HAP-1 (cell line): ENCODE data around the gene NAT8.
"Not testable (repeated sequence)": the region's sequence is repeated elsewhere in the genome, so short reads cannot be mapped to it uniquely, and the experiment has no call there.

ENCODE experiments used
- DNase-seq, 2 experiments: peaks; one replicate each; pipeline ENCODE4 v3.0.0-alpha.2; 2016 to 2020; ENCODE audit warnings: low spot score in 2 of 2
- H3K27me3 ChIP-seq: fragments of 250-450 bp; sonication (Bioruptor Pico); 2 replicates; pipeline ENCODE4 v1.5.1; 2020; ENCODE audit warnings: low read depth, mild to moderate bottlenecking, moderate library complexity
- H3K36me3 ChIP-seq: fragments of 250-450 bp; sonication (Bioruptor Pico); replicated peaks from 2 replicates; pipeline ENCODE4 v1.5.1; 2020; ENCODE audit warnings: mild to moderate bottlenecking
- H3K4me1 ChIP-seq: fragments of 250-450 bp; sonication (Bioruptor Pico); 2 replicates; pipeline ENCODE4 v1.5.1; 2020; ENCODE audit warnings: mild to moderate bottlenecking
- H3K4me3 ChIP-seq: fragments of 250-450 bp; sonication (Bioruptor Pico); 2 replicates; pipeline ENCODE4 v1.5.1; 2020; ENCODE audit warnings: mild to moderate bottlenecking, moderate library complexity
- H3K9me3 ChIP-seq: fragments of 250-450 bp; sonication (Bioruptor Pico); 2 replicates; pipeline ENCODE4 v1.5.1; 2020; ENCODE audit warnings: mild to moderate bottlenecking, moderate library complexity
- in situ Hi-C: fragments of 300-500 bp; cut with MboI; formaldehyde crosslinking; loops from 3 replicates; pipeline ENCODE4 v1.14.3; 2020; ENCODE audit warnings: low sequenced_read_pairs, inconsistent platforms, mixed read lengths

The NAT8 gene

DNA sequence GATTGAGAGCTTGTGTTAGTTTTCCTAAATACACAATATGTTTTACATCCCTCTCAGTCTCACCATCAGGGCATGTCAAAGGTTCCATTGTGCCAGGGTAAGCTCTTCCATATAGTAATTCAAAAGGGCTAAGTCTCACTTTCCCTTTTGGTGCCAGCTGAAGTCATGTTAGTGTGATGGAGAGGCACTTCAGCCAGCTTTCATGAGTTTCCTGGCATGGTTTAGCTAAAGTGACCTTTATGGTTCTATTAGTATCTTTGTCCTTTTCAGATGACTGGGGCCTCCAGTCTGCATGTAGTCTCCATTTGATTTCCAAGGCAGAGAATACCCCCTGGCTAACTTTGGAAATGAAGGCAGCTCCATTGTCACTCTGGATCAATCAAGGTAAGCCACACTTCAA, 27.2 kb downstream of the NAT8 start:
- H3K27me3 ChIP-seq: no peaks in the 10 kb centered on the region
- no peak for DNase-seq
- in situ Hi-C loops: no loop called here

DNA sequence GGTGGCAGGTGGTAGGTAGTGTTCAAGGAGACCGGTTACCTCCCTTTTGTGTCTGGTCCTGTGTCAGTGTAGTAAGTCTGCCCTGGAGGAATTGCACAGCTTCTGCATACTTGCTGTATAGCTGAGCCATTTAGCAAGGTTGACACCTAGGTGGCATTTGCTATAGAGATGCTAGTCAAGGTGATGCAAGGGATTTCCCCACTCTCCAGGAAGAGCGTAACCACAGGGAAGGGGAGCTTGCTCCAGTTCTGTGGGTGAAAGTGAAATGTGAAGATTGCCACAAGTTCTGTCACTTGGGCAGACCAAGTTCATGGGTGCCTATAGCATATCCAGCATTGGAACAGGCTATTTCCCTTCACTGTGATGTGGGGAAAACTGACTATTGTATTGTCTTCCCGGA, 28.1 kb downstream of the NAT8 start:
- Histone ChIP-seq H3K4me3 (no peak overlapping the region), H3K9me3 (no peaks in the 10 kb centered on the region), H3K27me3 (no peaks in the 10 kb centered on the region), H3K4me1 (no peaks in the 10 kb centered on the region), H3K36me3 (no peaks in the 10 kb centered on the region)
- DNase-seq: no peak
- in situ Hi-C loops: no loop called here

More for the DNA sequence above, 27.2 kb downstream of the NAT8 start:
- Histone ChIP-seq H3K4me1 (no peaks in the 10 kb centered on the region), H3K36me3 (no peaks in the 10 kb centered on the region), H3K9me3 (no peaks in the 10 kb centered on the region), H3K4me3 (no peak overlapping the region)

DNA sequence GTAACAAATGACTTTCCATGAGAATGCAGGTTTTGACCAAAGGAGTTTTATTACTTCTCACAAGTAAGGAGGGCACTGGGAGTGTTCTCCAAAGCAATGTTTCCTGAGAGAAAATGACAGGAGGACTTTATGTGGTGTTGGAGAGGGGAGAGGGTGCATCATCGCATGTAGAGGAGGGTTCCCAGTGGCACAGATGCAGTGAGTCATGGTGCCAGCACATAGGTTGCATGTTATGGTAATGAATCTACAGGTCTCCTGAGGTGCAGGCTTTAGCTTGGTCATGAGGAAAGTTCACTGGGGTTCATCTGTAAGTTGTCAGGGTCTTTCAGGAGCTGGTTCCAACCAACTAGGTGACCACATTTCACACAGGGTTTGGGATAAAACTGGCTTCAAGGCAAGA, 30.4 kb downstream of the NAT8 start:
- Histone ChIP-seq H3K4me1 (no peaks in the 10 kb centered on the region), H3K27me3 (no peaks in the 10 kb centered on the region), H3K9me3 (no peaks in the 10 kb centered on the region), H3K36me3 (no peaks in the 10 kb centered on the region), H3K4me3 (no peak overlapping the region)
- DNase-seq: no peak
- in situ Hi-C loops: no loop called here

DNA sequence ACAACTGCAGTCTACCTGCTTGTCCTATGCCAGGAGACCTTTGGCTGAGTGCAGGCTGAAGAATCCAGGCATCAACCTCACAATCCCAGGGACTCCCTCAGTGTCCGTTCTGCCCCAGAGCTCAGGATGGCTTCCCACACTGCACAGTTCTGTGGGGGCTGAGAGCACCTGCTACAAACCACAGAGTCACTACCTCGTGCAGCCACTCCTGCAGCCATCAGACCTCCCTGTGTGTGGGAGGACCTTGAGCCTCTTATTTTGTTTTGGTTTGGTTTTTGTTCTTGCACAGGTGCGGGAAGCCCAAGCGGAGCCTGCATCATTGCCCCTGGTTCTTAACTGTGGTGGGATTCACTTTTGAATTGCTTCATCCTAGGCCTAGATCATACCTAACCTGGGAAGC, 31.0 kb downstream of the NAT8 start:
- no peak for DNase-seq
- Histone ChIP-seq H3K4me3 (no peak overlapping the region), H3K36me3 (no peaks in the 10 kb centered on the region), H3K9me3 (no peaks in the 10 kb centered on the region), H3K27me3 (no peaks in the 10 kb centered on the region), H3K4me1 (no peaks in the 10 kb centered on the region)
- in situ Hi-C loops: no loop called here

DNA sequence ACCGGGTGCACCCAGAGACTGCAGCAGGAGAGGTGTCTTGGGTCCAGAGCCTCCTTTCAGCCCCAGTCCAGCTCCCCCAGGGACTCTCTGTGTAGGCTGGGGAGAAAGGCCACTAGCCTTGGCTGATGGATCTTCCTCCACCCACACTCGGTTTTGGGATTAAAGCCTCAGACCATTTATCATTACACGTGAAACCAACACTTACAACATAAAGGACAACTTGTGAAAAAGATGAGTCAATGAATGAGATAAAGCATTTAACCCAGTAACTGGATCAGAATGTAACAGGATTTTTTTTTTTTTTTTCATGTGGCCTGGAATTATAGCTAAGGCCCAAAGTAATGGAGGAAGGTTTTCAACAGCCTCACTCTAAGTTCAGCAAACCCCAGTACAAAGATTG, 32.1 kb downstream of the NAT8 start:
- H3K4me3 ChIP-seq: no peak overlapping the region
- H3K27me3 ChIP-seq: no peaks in the 10 kb centered on the region
- DNase-seq: no peak
- no peaks in the 10 kb centered on the region for H3K4me1 ChIP-seq
- no peaks in the 10 kb centered on the region for H3K9me3 ChIP-seq
- no peaks in the 10 kb centered on the region for H3K36me3 ChIP-seq
- in situ Hi-C loops: no loop called here

DNA sequence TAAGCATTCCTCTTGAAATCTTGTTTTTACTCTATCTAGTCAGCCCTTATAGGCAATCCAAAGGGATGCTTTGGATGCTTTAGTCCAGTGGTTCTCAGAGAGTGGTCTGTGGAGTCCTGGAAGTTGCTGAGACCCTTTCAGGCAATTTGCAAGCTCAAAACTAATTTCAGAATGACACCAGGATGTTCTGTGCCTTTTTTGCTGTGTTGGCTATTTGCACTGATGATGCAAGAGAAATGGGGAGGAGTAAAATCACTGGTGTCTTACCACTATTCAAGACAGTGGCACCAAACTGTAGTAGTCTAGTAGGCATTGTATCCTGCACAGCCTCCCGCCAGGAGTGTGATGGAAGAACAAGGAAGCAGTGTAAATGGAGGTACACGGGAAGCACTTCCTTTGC, 37.6 kb downstream of the NAT8 start:
- H3K27me3 ChIP-seq, H3K9me3 ChIP-seq, DNase-seq, H3K36me3 ChIP-seq, H3K4me1 ChIP-seq, H3K4me3 ChIP-seq, in situ Hi-C loops: not testable (repeated sequence)

DNA sequence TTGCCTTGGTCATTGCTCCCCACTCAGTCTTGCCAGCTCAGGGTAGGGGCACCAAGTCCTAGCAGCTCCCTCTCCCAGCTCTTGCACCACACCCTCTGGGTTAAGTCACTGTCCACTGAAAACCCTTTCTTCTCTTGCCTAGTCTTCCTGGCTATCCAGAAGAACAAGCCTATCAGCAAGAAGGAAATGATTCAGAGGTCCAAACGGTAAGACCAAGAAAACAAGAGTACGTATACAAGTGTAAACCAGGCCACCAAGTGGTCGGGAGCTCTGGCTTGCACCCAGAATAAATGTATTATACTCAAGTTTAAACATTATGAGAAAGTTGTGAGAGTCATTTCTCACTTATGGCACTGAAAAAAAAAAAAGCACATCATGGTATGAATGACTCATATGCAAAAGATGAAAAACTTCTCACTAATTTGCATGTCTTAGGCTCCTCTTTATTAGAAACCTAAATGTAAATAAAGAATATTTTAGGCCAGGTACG, 39.1 kb downstream of the NAT8 start:
- H3K4me1 ChIP-seq, H3K27me3 ChIP-seq, H3K4me3 ChIP-seq, H3K9me3 ChIP-seq, H3K36me3 ChIP-seq, in situ Hi-C loops, DNase-seq: not testable (repeated sequence)

DNA sequence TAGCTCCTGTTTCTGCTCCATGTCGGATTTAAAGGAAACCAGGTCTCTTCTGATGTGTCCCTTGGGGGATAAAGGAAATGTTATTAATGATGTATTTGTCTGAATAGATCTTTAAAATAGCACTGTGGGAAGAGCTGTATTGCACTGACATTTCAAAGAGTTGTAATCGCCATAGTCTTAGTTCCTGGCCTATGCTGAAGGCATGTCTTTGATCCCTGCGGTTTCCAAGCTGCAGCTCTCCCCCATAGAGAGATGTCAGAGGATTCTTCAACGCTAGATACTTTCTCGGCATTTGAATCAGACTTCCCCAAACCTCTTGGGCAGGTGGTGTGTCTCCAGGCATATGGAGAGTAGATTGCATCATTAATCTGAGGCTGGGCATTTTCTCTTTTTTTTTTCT, 40.4 kb downstream of the NAT8 start:
- Histone ChIP-seq H3K4me1 (no peaks in the 10 kb centered on the region), H3K4me3 (no peak overlapping the region), H3K9me3 (no peaks in the 10 kb centered on the region), H3K36me3 (no peaks in the 10 kb centered on the region), H3K27me3 (no peaks in the 10 kb centered on the region)
- no peak for DNase-seq
- in situ Hi-C loops: no loop called here

DNA sequence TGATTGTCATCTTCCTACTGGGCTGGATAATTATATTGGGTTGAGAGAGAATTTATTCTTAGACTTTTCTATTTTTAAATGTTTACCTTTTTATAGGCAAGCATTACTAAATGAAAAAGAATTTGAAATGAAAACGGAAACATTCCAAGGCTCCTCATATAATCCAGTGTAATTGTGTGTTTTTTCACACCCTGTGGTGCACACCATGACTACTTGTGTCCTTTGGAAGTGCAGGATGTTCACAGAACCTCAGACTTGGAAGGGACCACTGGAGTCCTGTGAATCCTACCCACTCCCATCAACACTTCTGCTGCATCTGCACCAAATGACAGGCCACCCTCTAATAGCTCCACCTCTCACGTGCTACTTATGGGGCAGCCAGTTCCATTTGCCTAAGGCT, 48.0 kb downstream of the NAT8 start:
- Histone ChIP-seq H3K9me3 (no peaks in the 10 kb centered on the region), H3K4me3 (no peak overlapping the region), H3K4me1 (no peaks in the 10 kb centered on the region), H3K27me3 (no peaks in the 10 kb centered on the region), H3K36me3 (no peaks in the 10 kb centered on the region)
- DNase-seq: no peak
- in situ Hi-C loops: no loop called here

DNA sequence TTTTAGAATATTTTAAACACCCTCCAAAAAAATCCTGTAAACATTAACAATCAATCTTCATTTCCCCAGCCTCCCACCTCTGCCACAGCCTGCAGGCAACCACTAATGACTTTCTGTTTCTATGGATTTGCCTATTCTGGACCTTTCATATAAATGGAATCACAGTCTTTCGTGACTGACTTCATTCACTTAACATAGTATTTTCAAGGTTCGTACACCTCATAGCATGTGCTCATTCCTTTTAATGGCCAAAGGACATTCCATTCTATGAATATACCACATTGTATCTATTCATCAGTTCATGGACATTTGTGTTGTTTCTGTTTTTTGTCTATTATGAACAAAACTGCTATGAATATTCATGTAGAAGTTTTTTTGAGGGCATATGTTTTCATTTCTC, 48.5 kb downstream of the NAT8 start:
- H3K9me3 ChIP-seq: no peaks in the 10 kb centered on the region
- DNase-seq: no peak
- H3K4me3 ChIP-seq: no peak overlapping the region
- no peaks in the 10 kb centered on the region for H3K36me3 ChIP-seq
- in situ Hi-C loops: no loop called here
- no peaks in the 10 kb centered on the region for H3K4me1 ChIP-seq
- H3K27me3 ChIP-seq: no peaks in the 10 kb centered on the region
